HFF-Myc (cell line): ENCODE results near the gene SLC23A3.
"Not testable (repeated sequence)": the region's sequence is repeated elsewhere in the genome, so short reads cannot be mapped to it uniquely, and the experiment has no call there.

Source experiments
- DNase-seq: peaks from one replicate; pipeline ENCODE4 v3.0.0-alpha.2; 2011; ENCODE audit warnings: low read depth; ENCODE audit errors: extremely low read depth
- H3K4me3 ChIP-seq: replicated peaks from 2 replicates; pipeline ENCODE4 v1.5.1; 2011; ENCODE audit warnings: low read depth, mild to moderate bottlenecking, control low read depth, low read length
- TF ChIP-seq, protein P1 (sequence below): IDR thresholded peaks from 2 replicates; pipeline ENCODE4 v1.5.1; 2012; ENCODE audit warnings: mild to moderate bottlenecking, low read depth, low read length, control low read depth; ENCODE audit errors: missing control alignments

Gene SLC23A3

DNA sequence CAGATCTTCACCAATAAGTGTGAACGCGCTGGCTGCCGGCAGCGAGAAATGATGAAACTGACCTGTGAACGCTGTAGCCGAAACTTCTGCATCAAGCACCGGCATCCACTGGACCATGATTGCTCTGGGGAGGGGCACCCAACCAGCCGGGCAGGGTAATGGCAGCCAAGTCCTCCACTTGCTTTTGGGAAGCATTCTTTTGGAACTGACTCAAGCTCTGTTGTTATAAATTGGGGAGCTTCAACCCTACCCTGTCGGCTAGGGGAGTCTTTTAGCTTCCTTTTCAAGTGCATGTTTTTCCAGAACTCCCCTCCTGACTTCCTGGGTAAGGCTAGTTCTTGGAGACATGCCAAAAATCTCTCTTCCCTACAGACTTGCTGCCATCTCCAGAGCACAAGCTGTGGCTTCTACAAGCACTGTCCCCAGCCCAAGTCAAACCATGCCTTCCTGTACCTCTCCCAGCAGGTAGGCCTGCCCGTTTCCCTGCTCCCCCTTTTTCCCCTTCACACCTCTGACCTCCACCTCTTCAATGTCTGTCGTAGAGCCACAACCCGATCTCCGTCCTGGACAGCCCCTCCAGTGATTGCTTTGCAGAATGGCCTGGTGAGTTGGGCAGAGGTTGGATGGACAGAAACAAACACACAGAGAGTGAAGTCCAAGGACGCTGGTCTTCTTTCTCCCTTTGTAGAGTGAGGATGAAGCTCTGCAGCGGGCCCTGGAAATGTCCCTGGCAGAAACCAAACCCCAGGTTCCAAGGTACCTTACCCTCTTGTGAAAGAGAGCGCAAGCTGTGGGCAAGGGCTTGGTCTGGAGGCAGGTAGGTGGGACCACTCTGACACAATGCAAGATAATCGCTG is 38.3 kb upstream of the SLC23A3 start:
- TF ChIP-seq, protein P1, sequence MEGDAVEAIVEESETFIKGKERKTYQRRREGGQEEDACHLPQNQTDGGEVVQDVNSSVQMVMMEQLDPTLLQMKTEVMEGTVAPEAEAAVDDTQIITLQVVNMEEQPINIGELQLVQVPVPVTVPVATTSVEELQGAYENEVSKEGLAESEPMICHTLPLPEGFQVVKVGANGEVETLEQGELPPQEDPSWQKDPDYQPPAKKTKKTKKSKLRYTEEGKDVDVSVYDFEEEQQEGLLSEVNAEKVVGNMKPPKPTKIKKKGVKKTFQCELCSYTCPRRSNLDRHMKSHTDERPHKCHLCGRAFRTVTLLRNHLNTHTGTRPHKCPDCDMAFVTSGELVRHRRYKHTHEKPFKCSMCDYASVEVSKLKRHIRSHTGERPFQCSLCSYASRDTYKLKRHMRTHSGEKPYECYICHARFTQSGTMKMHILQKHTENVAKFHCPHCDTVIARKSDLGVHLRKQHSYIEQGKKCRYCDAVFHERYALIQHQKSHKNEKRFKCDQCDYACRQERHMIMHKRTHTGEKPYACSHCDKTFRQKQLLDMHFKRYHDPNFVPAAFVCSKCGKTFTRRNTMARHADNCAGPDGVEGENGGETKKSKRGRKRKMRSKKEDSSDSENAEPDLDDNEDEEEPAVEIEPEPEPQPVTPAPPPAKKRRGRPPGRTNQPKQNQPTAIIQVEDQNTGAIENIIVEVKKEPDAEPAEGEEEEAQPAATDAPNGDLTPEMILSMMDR: no peak
- H3K4me3 ChIP-seq: peak overlapping the region; percentile 52
- DNase-seq: no peak

DNA sequence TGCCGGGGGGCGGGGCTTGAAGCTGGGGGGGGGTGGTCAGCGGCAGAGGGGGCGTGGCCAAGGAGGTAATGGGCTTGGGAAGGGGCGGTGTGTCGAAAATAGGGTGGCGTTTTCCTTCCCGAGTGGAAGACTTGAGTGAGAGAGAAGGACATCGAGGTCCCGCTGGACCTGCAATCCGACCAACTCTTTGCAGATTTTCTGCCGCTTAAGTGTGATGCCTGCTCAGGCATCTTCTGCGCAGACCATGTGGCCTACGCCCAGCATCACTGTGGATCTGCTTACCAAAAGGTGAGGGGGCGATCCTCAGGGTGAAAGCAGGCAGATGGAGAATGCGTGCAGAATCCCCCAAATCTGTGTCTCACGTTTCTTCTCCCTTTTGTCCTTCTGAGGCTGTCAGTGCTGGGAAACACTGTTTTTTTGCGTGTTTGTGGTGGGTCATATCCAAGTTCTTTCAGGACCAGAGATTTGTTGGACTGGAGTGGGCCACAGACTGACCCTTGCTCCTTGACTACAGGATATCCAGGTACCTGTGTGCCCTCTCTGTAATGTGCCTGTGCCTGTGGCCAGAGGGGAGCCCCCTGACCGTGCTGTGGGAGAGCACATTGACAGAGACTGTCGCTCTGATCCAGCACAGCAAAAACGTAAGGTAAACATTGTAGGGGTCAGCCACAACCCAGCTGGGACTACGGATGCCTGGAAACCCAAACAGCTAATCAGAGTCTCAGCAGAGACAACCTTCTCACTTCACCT is 37.5 kb upstream of the SLC23A3 start:
- TF ChIP-seq, protein P1: no peak
- H3K4me3 ChIP-seq: peak overlapping the region; percentile 52
- DNase-seq: no peak

DNA sequence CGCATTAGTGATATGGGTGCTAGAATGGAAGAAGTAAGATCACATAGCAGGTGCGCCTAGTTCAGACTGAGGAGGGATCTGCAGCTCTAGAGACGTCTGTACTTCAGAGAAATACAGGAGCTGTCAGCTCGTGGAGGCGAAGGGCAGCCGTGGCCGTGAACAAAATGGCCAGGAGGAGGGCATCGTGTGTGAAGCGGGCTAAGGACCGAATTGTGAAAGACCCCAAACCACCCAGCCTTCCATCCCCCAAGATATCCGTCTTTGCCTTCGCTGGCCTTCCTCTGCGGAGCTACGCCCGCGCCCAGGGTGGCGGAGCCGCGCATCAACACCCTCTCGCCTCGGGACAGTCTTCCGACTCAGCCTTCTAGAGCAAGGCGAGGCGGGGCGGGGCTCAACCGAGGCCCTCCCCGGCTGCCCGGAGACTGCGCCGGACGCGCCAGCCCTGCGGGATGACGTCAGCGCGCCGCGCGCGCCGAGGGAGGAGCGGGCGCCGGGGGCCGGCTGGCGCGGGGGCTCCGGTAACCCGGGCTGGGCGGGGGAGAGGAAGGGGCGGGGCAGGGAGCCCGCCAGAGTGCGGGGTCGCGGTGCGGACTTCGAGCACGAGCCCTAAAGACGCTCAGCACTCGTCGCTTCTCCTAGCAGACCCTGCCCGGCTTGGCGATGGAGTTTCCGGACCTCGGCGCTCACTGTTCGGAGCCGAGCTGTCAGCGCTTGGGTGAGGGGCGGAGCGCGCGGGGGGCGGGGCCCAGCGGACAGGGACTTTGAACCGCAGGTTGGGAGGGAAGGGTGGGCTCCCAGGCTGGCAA is 36.7 kb upstream of the SLC23A3 start, which contains the start of gene ZFAND2B:
ZFAND2B (plus strand) TSS at position 455 of the 806 bp plus-strand sequence; CDS start at position 661, 206 bp downstream.
- TF ChIP-seq, protein P1: no peak
- peak within 1 kb of the TSS; percentile 52 for H3K4me3 ChIP-seq
- no peak for DNase-seq

DNA sequence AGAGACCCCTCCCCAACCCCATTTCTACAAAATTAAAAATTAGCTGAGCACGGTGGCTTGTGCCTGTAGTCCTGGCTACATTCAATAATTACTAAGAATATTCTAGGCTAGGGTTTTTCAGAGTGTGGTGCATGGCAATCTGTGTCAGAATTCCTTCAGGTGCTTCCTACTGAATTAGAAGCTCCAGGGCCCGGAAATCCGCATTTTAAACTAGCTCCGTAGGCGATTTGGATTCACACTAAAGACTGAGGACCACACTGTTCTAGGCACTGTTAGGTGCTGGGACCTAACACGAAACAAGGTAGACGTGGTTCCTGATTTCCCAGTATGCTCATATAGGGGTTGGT is 36.1 kb upstream of the SLC23A3 start:
- TF ChIP-seq, protein P1: no peak
- DNase-seq: no peak
- peak overlapping the region; percentile 52 for H3K4me3 ChIP-seq

DNA sequence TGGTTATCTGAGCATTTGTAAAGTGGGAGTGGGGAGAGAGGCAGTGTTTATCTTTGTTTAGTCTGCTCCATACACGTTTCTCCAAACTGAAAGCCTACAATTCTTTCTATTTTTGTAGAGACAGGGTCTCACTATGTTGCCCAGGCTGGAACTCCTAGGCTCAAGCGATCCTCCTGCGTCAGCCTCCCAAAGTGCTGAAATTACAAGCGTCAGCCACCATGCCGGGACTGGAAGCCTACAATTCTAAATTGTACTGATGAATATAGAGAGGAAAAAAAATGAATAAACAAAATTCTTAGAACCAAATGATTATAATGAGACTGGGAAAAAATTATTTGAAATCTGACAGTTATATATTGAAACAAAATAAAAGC is 35.3 kb upstream of the SLC23A3 start:
- TF ChIP-seq, protein P1: no peak
- no peak overlapping the region for H3K4me3 ChIP-seq
- DNase-seq: no peak

DNA sequence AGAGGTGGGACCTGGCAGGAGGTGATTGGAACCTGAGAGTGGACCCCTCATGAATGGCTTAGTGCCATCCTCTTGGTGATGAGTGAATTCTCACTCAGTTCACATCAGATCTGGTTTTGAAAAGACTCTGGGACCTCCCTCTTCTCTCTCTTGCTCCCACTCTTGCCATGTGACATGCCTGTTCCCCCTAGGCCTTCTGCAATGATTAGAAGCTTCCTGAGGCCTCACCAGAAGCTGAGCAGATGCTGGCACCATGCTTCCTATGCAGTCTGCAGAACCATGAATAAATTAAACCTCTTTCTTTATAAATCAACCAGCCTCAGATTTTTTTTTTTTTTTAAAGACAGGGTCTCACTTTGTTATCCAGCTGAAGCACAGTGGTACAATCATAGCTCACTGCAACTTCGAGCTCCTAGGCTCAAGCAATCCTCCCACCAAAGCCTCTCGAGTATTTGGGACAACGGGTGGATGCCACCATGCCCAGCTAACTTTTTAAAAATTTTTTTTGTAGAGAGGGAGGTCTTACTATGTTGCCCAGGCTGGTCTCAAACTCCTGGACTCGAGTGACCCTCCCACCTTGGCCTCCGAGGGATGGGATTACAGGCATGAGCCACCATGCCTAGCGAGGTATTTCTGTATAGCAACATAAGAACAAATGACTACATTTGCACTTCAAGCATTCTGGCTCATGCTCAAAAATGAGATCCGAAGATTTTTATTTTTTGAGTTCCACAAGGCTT is 34.8 kb upstream of the SLC23A3 start:
- no peak for DNase-seq
- no peak overlapping the region for H3K4me3 ChIP-seq
- TF ChIP-seq, protein P1: no peak

DNA sequence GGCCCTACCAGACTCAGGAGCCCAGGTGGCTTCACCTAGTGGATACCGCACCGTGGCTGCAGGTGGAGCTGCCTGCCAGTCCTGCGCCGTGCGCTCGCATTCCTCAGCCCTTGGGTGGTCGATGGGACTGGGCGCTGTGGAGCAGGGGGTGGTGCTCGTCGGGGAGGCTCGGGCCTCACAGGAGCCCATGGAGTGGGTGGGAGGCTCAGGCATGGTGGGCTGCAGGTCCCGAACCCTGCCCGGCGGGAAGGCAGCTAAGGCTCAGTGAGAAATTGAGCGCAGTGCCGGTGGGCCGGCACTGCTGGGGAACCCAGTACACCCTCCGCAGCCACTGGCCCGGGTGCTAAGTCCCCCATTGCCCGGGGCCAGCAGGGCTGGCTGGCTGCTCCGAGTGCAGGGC is 31.5 kb upstream of the SLC23A3 start:
- H3K4me3 ChIP-seq, DNase-seq: not testable (repeated sequence)

DNA sequence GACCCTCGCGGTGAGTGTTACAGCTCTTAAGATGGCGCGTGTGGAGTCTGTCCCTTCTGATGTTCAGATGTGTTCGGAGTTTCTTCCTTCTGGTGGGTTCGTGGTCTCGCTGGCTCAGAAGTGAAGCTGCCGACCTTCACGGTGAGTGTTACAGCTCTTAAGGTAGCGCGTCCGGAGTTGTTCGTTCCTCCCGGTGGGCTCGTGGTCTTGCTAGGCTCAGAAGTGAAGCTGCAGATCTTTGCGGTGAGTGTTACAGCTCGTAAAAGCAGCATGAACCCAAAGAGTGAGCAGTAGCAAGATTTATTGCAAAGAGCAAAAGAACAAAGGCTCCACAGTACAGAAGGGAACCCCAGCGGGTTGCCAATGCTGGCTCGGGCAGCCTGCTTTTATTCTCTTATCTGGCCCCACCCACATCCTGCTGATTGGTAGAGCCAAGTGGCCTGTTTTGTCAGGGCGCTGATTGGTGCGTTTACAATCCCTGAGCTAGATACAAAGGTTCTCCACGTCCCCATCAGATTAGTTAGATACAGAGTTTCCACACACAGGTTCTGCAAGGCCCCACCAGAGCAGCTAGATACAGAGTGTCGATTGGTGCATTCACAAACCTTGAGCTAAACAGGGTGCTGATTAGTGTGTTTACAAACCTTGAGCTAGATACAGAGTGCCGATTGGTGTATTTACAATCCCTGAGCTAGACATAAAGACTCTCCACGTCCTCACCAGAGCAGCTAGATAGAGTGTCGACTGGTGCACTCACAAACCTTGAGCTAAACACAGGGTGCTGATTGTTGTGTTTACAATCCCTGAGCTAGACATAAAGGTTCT is 30.9 kb upstream of the SLC23A3 start:
- not testable (repeated sequence) for H3K4me3 ChIP-seq, DNase-seq
